Endometrial microvascular endothelial cells (primary cell): ENCODE measurements around the gene OCA2. TPM values are rescaled to one million over a fixed set of nuclear protein-coding genes. Genes with fewer than 3 reads are reported as not detected.

ENCODE experiments used
- in situ Hi-C: cut with HindIII; loops from 2 replicates; pipeline ENCODE4 v1.10.0; 2017; ENCODE audit warnings: low sequenced_read_pairs, low pct_unique_long_range_greater_than_20kb; ENCODE audit errors: inconsistent ontology term
- total RNA-seq: library from RNA; depleted of rRNA; stranded (reverse); fragments of >200 nt; gene quantifications from one replicate; pipeline ENCODE4 v1.2.3, GENCODE V29; 2015; ENCODE audit errors: inconsistent ontology term

Gene OCA2
- total RNA-seq, 1 donor from 2014 or later: not detected

GRCh38 chr15:28037969-28038590 is 61.0 kb downstream of the OCA2 start:
- in situ Hi-C loops: no loop called here

DNA sequence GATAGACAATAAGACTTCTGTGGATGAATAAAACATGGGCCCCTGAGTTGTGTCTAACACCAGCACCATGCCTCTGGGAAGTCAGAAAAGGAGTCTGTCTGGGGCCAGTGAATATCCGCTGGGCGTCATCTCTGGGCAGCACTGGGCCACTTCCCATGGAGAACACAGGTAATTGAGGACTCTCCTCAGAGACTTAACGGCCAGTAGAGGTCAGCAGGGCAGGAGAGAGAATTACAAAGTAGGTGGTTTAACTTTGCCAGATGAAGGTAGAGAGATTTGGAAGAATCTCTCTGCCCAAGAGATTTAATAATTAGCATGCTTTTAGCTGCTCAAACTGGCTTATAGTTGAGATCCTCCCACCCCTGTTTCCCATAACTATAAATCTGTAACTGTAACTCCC is 65.7 kb downstream of the OCA2 start:
- in situ Hi-C loops: no loop called here

- in situ Hi-C loops: no loop called here
These were observed 68.3 kb downstream of the OCA2 start for GRCh38 chr15:28030801-28031200.

DNA sequence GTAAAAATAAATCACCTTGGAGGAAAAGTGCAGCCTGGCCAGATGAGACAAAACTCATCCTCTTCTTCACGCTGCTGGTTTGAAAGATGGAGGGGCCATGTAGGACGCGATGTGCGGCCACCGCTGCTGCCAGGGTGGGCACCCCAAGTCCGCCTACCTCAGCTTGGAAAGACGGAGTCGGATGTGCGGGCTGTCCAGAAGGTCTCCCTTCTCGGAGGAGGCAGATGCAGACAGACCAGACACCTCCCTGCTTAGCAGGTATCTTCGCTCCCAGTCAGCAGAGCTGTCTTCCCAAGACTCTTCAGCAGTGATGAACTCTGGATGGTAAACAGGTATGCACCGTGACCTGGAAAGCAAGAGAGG is 71.4 kb downstream of the OCA2 start:
- in situ Hi-C loops: no loop called here

GRCh38 chr15:28026764-28027713 is 72.1 kb downstream of the OCA2 start:
- in situ Hi-C loops: no loop called here

- in situ Hi-C loops: no loop called here
These were observed 72.9 kb downstream of the OCA2 start for GRCh38 chr15:28026221-28026620.

- in situ Hi-C loops: no loop called here
These were observed 73.7 kb downstream of the OCA2 start for GRCh38 chr15:28025413-28025812.

GRCh38 chr15:28024889-28025250 is 74.2 kb downstream of the OCA2 start:
- in situ Hi-C loops: no loop called here

DNA sequence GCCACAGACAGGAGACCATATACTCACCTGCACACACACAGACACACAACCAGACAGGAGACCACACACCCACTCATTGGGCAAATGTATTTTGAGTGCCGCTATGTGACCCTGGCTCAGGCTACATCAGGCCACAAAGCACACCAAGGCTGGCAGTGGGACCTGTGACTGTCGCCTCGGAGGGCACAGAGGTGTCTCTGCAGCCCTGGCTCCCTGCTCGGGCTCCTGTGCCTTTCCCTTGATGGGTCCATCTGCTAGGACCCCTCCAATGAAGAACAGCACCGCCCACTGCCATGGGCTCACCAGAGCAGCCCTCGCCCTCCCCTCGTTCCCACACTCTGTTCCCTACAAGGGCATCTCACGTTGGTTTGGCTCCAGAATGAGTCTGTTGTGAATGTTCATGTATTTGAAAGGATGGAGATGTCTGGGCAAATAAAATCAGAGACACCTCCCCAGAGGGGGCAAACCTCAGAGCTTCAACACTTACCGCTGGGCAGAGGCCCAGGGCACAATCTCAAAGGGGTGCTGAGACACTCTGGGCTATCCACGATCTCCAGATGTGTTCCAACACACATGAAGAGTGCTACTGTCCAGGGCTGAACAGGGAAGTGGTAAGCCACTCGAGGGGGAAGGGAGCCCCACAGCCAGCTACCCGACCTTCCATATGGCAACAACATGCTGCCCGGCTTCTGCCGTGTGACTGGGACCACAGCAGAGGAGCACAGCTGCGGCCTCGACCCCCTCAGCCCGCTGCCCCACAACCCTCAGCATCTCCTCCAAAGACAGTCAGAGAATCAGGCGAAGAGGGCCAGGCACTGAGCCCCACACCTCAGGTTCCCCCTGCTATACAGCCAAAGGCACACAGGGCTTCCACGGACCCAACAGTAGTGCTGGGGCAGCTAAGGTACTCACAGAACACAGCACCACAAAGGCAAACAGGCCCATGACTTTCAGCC is 74.9 kb downstream of the OCA2 start:
- in situ Hi-C loops: no loop called here

DNA sequence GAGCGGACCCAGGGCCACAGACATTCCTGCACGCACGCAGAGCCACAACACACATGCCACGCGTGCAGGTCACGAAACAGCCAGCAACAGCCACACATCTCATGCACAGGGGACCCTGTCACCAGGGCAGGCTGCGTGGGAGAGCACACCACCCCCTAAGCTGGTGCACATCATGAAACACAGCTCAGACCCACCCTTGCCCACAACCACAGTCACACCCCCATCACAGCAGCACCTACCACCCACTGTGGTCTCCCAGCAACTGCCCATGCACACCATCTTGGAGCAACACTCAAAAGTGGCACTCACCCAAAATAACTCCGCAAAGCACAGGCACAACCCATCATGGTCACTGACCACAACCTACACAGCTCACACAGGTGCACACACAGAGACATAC is 75.7 kb downstream of the OCA2 start:
- in situ Hi-C loops: no loop called here

DNA sequence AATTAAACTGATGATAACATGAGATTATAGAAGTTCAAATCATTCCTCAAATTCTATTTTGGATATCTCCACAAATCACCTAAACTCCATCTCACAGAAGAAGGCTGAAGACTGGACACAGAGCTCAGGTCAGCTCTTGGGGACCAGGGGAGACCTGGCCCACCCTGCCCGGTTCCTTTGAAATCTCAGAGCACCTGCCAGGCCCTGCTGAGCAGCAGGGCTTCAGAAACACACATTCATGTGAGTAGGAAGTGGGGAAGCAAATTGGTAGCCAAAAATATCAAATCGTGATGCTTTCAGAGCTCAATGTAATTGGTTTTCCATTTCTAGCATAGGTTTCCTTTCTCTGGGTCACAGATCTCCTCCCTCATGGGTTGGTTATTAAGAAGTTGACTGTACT is 76.2 kb downstream of the OCA2 start:
- in situ Hi-C loops: no loop called here

DNA sequence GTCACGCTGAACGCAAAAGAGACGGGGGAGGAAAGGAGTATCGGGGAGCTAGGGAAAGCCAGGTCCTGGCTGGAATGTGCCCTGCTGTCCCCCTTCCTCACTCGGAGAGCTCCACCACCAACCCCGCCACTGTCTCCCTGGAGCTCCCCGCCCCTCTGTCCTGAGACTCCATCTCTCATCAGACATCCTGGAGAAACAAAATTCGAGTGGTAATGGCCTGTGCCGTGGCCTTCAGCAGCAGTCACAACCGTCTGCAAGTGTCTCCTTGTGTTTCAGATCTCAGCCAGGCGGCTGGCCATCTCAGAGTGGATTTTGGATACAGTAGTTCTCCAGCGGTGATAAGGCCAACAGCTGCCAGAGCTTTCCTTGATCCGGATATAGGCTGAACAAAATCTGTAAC is 76.9 kb downstream of the OCA2 start:
- in situ Hi-C loops: no loop called here

DNA sequence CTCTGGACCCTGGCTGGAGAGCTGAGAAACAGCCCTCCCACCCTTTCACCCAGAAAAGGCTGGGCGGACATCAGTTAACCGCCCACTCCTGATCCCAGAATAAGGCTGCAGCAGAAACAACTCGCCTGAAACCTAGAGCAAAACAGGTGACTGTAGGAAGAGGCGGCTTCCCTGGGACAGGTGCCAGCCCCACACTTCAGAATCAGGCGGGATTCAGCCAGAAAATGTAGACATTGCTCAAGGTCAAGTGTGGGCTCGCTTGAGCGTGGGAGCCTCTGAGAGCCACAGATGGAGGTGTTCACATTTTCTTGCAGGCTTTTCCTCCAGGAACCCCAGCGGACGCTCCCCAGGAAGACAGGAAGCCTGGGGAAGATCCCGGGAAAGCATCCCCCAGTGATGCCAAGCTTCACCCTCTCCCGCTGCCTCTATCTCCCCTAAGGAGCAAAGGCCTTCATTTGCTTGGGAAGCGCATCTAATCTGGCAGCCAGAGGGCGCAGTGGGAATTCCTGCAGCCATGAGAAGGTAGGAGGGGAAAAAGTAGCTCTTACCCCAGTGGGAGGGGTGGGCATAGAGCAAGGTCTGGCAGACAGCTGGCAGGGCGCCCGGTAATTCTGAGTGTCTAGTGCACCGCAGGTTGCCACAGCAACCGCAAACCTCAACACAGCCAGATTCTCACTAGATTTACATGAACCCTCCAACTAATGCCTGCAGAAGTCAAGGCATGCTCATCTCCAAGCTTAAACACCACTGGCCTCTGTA is 77.7 kb downstream of the OCA2 start:
- in situ Hi-C loops: no loop called here

DNA sequence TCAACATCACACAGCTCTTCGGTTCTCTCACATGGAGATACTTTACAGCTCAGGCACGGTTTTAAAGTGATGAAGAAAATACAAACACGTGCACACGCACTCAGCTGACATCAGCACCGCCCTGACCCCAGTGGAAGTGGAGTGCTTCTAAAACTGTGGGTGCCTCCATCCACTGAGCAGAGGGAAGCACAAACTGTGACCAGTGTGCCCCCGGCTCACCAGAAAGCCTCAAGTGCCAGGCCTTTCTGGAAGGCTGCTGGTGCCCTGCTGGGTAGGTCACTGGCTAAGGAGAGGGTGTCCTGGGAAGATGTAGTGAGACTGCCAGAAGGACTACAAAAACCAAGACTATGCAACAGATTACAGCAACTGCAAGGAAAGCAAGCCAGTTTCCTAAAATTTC is 78.5 kb downstream of the OCA2 start:
- in situ Hi-C loops: no loop called here

GRCh38 chr15:28019594-28020309 is 79.4 kb downstream of the OCA2 start:
- in situ Hi-C loops: no loop called here

- in situ Hi-C loops: no loop called here
These were observed 80.6 kb downstream of the OCA2 start for GRCh38 chr15:28018291-28019044.

DNA sequence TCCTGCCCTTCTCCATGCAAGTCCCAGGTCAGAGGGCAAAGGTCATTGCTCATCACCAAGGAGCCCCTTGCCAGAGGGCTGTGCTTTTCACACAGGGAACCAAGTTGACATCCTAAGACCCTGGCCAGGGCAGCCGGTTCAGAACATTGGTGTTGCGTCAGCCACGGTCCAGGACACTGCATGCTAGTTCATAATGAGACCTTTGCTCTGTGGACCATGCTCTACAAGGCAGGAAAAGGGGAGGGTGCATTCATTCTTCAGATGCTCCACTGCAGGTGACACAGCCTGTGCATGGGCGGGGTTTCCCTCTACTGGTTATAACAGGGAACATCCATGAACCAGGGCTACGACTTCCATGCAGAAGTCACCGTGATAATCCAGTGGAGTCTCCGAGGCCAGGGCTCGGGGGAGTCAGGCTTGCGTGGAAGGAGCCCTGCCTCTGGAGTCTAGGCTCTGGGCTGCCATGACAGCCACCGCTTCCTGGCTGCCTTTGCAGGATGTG is 81.6 kb downstream of the OCA2 start:
- in situ Hi-C loops: no loop called here
